Measurements from ENCODE around the gene ZFYVE28.

Gene ZFYVE28

GRCh38 chr4:2254665-2255500, 163.6 kb downstream of the ZFYVE28 start:
- DNase-seq: no peak

GRCh38 chr4:2253160-2254084, 165.0 kb downstream of the ZFYVE28 start:
- no peak for DNase-seq

- no peak for DNase-seq
Observed at GRCh38 chr4:2252530-2253091, 165.8 kb downstream of the ZFYVE28 start.

- no peak for DNase-seq
Observed at GRCh38 chr4:2251795-2252529, 166.5 kb downstream of the ZFYVE28 start.

GRCh38 chr4:2251073-2251794, 167.2 kb downstream of the ZFYVE28 start:
- DNase-seq: no peak

- DNase-seq: no peak
Observed at GRCh38 chr4:2250357-2251072, 167.9 kb downstream of the ZFYVE28 start.

GRCh38 chr4:2249526-2250356, 168.7 kb downstream of the ZFYVE28 start:
- DNase-seq: no peak

- DNase-seq: no peak
Observed at GRCh38 chr4:2248821-2249261, 169.6 kb downstream of the ZFYVE28 start.

GRCh38 chr4:2248044-2248780, 170.2 kb downstream of the ZFYVE28 start:
- no peak for DNase-seq

- DNase-seq: no peak
Observed at GRCh38 chr4:2247128-2248043, 171.1 kb downstream of the ZFYVE28 start.

- no peak for DNase-seq
Observed at GRCh38 chr4:2246384-2247127, 171.9 kb downstream of the ZFYVE28 start.

GRCh38 chr4:2245787-2246275, 172.6 kb downstream of the ZFYVE28 start:
- no peak for DNase-seq

GRCh38 chr4:2245057-2245786, 173.2 kb downstream of the ZFYVE28 start:
- no peak for DNase-seq

GRCh38 chr4:2243681-2244380, 174.6 kb downstream of the ZFYVE28 start:
- DNase-seq: no peak

GRCh38 chr4:2241410-2242353, 176.8 kb downstream of the ZFYVE28 start, which contains the start of the genes HAUS3 and POLN:
TSS of gene HAUS3 (minus strand) at chr4:2242121. CDS start at chr4:2240946, 1,175 bp downstream.
TSS of gene POLN (minus strand) at chr4:2242121. CDS start at chr4:2229231, 12,890 bp downstream.
- DNase-seq: peak; percentile 99
